ENCODE data around the gene TEN1.

- TF ChIP-seq GABPA (tag; conservative IDR thresholded peaks at IDR 0.05; ENCODE audit: low read depth) (no peak), ATF2 (CRISPR knock-in tag; IDR thresholded peaks at IDR 0.05) (no peak), XRCC5 (IDR thresholded peaks at IDR 0.05; ENCODE audit: low read depth, low read length) (no peak), CTCF (IDR thresholded peaks at IDR 0.05 in 2 of 3, conservative IDR thresholded peaks at IDR 0.05 in 1 of 3; ENCODE audit: insufficient read depth in 2 of 3, low read depth in 1 of 3, low read length in 3 of 3) (no peak), ZNF311 (CRISPR knock-in tag; IDR thresholded peaks at IDR 0.05) (no peak)
These were observed 43.2 kb downstream of the TEN1 start for GRCh38 chr17:76022285-76022684.
